GM12865 (cell line): ENCODE data around the gene HP1BP3.

Source experiments
- DNase-seq: peaks from one replicate; pipeline ENCODE4 v3.0.0; 2010; ENCODE audit warnings: low read depth
- H3K4me3 ChIP-seq: 2 replicates; pipeline ENCODE4 v1.5.1; 2011; ENCODE audit warnings: mild to moderate bottlenecking, low read depth, low read length, control low read depth
- TF ChIP-seq, protein P1 (sequence below): IDR thresholded peaks from 2 replicates; pipeline ENCODE4 v1.5.1; 2011; ENCODE audit warnings: low read length, control low read depth, low read depth, inconsistent platforms; ENCODE audit not compliant: insufficient read depth; ENCODE audit errors: missing control alignments

HP1BP3 gene

DNA sequence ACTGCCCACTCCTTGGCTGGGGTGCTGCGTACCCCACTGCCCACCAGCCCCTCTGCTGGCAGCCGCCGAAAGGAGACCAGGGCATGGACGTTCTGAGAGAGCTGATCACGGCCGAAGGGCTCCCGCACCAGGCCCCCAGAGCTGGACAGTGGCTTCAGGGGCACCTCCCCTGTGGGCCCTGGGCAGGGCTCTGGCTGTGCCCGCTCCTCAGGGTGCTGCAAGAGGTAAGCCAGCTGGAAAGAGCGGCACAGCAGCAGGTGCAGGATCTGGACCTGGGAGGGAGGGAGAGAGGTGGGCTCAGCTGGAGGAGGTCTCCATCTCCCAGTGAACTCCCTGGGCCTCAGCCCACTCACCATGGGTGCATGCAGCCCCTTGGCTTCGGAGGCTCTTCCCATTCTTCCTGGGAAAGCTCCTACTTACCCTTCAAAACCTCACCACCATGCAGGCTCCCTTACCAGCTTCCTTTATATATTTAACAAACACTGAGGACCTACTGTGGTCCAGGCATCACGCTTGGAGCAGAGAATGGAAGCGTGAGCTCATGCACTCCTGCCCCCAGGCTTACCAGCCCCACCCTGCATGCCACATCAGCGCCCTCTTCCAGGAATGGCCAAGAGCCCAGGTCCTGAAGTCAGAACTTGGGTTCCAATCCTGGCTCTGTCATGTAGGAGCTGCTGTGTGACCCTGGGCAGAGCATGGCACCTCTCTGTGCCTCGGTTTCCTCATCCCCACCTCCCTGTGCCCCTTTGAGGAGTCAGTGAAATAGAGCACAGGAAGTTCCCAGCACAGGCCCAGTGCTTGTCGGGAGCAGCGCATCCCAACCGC lies 62.5 kb downstream of the HP1BP3 start:
- DNase-seq = no peak
- no peak overlapping the region for H3K4me3 ChIP-seq
- TF ChIP-seq, protein P1, sequence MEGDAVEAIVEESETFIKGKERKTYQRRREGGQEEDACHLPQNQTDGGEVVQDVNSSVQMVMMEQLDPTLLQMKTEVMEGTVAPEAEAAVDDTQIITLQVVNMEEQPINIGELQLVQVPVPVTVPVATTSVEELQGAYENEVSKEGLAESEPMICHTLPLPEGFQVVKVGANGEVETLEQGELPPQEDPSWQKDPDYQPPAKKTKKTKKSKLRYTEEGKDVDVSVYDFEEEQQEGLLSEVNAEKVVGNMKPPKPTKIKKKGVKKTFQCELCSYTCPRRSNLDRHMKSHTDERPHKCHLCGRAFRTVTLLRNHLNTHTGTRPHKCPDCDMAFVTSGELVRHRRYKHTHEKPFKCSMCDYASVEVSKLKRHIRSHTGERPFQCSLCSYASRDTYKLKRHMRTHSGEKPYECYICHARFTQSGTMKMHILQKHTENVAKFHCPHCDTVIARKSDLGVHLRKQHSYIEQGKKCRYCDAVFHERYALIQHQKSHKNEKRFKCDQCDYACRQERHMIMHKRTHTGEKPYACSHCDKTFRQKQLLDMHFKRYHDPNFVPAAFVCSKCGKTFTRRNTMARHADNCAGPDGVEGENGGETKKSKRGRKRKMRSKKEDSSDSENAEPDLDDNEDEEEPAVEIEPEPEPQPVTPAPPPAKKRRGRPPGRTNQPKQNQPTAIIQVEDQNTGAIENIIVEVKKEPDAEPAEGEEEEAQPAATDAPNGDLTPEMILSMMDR = no peak

DNA sequence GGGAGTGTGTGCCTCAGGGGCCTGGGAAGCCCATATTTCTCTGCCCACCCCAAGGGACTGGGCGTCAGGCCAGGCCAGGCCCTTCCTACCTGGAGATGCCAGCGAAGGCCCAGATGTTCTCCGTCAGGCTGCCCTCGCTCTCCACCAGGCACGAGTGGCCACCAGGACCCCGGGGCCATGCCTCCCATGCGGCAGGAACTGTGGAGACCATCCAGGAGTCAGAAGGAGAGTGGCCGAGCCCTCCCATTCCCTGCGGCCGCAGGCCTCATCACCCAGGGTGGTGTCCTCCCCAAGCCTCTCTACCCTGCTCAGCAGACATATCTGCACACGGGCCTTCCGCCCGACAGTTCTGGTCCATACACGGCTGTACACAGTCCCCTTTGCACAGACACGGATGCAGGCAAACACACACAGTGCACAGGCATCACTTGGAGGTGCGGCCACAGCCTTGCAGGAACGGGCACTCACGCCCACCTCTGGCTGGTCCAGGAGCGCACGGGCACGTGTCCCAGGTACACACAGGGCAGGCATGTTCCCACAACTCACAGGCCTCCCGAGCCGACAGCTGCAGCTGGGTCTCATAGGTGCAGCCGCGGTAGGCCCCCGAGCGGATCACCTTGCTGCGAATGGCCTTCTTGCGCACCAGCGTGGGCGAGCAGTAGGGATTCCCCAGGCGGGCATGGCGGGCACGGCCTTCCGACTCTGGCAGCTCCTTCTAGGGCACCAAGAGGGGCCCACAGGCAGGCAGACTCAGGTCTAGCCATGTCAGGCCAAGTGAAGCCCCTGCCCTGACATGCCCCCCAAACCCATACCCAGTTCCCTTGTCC lies 63.4 kb downstream of the HP1BP3 start:
- H3K4me3 ChIP-seq = no peak overlapping the region
- DNase-seq = no peak
- TF ChIP-seq, protein P1 = no peak

DNA sequence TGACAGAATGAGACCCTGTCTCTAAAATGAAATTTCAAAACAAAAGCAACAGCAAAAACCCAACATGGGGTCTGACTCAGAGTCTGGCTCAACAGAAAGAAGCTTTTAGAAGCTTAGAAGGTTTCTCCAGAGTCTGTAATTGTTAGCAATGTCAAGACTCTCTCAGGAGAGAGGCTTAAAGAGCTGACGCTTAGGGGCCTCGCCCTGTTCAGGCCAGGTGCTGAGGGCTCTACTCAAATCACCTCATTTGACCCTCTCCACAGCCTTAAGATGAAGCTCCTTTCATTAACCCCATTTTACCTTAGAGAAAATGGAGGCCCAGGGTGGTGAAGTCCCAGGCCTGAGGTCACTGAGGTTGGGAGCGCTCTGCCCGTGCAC lies 64.0 kb downstream of the HP1BP3 start:
- H3K4me3 ChIP-seq = no peak overlapping the region
- no peak for DNase-seq
- TF ChIP-seq, protein P1 = no peak

DNA sequence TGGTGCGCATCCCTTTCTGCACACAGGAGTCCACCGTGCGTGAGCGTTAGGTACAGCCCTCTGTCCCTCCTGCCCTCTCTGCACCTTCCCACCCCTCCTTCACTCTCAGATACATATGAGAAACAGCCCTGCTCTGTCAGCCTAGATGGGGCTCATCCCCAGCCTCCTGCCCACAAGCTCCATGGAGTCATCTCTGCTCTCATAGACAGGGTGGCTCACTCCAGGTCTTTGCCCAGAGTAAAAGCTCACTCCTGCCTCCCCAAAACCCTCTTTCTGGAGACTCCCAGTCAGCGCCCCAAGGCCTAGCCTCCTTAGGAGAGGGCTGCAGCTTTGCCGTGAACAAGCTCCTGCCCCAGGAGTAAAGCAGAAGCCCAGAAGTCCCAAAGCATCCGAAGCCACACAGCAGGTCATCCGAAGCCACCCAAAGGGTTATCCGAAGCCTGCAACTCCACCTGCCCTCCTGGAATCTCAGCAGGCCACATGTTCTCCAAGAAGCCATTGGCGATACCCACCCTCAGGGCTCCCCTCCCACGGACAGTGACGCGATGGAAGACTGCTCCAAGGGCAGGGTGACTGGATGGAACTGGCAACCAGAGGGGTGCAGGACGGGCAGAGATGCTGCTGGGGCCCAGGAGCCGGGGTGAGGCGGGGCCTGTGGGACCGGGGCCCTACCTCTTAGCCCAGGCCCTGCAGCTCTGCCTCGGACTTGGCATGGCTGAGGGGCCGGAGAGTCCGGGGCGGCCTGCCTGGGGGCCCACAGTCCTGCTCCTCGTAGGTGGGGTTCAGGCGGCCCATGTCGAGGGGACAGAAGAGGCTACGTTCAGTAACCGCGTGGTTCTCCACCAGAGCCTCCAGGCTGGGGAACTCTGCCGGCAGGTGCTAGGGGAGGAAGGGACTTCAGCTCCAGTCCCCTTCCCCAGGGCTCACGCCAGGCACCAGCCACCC lies 65.7 kb downstream of the HP1BP3 start:
- TF ChIP-seq, protein P1 = no peak
- no peak overlapping the region for H3K4me3 ChIP-seq
- no peak for DNase-seq

DNA sequence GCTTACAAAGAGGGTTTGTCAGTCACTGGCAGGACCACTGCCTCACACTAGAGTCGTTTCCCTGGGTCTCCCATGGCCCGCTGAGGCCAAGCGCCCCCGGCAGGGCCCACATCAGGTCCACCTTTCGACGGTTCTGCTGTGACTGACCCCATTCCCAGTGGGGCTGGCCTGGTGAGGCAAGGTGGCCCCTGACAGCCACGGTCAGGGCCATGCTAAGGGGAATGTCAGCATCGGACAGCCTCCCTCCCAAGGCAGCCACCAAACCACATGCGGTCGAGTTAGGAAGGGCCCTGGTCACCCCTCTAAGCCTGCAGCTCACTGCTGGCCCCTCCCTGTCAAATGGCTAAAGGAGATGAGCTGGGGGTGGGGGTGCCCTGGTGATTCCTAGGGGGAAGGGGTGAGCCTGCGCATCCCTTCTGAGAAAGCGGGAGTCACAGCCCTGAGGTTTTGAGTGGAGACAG lies 66.4 kb downstream of the HP1BP3 start:
- TF ChIP-seq, protein P1 = no peak
- H3K4me3 ChIP-seq = no peak overlapping the region
- no peak for DNase-seq

DNA sequence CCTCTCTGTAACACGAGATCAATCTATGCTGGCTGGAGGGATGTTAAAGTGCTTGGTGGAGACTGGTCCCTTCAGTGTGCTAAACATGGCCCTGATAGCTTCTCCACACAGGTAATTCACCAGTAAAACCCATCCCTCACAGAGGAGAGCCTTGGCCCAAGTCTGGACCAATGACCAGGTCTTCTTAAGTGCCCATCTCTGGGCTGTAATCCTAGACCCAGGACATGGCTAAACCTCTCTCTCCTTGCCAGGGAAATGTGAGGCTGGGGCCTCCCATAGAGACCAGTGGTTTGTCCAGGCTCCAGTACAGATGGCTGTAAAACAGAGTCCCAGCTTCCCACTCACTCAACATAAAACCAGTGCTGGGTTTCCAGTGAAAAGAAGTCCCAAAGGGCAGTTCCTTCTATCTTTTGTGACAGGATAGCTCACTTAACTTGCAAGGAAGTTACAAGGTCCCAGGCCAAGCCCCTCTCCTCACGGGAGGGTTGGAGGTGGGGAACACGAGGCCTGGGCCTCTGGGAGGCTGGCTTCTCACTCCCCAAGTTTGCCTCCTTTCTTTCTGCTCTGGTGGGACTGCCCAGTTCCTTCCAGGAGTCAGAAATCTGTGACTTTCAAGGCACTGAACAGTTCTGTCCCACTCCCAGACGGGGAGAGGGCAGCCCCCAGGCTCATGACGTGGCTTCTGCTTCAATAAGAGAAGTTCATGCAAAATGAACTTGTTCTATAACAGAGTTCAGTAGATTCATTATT lies 67.1 kb downstream of the HP1BP3 start:
- H3K4me3 ChIP-seq = no peak overlapping the region
- DNase-seq = no peak
- TF ChIP-seq, protein P1 = no peak
